Activated naive CD8-positive, alpha-beta T cell treated with anti-CD3 and anti-CD28 coated beads for 36 hours (primary cell): Measurements from ENCODE around the gene CD74. TPM values are rescaled to one million over a fixed set of nuclear protein-coding genes. Genes with fewer than 3 reads are reported as not detected.

ENCODE experiments used
- DNase-seq: peaks from one replicate; pipeline ENCODE4 v3.0.0; 2021
- H3K27ac Mint-ChIP-seq: one replicate; pipeline ENCODE4 v1.8.0; 2022; ENCODE audit warnings: mild to moderate bottlenecking, moderate library complexity, mixed read lengths
- H3K27me3 Mint-ChIP-seq: one replicate; pipeline ENCODE4 v1.8.0; 2022; ENCODE audit warnings: mild to moderate bottlenecking, mixed read lengths
- H3K36me3 Mint-ChIP-seq: one replicate; pipeline ENCODE4 v1.8.0; 2021; ENCODE audit warnings: mild to moderate bottlenecking, mixed read lengths
- H3K4me1 Mint-ChIP-seq: one replicate; pipeline ENCODE4 v1.8.0; 2021; ENCODE audit warnings: mixed read lengths
- H3K4me3 Mint-ChIP-seq: one replicate; pipeline ENCODE4 v1.8.0; 2022; ENCODE audit warnings: mild to moderate bottlenecking, moderate library complexity, mixed read lengths
- H3K9me3 Mint-ChIP-seq: one replicate; pipeline ENCODE4 v1.8.0; 2022; ENCODE audit warnings: mixed read lengths
- total RNA-seq, 2 experiments: library from RNA; stranded (reverse); gene quantifications; one replicate each; pipeline ENCODE4 v1.2.3, GENCODE V29; 2021

CD74 gene
- total RNA-seq, 2 experiments from 2014 or later, result 290 to 294 TPM

DNA sequence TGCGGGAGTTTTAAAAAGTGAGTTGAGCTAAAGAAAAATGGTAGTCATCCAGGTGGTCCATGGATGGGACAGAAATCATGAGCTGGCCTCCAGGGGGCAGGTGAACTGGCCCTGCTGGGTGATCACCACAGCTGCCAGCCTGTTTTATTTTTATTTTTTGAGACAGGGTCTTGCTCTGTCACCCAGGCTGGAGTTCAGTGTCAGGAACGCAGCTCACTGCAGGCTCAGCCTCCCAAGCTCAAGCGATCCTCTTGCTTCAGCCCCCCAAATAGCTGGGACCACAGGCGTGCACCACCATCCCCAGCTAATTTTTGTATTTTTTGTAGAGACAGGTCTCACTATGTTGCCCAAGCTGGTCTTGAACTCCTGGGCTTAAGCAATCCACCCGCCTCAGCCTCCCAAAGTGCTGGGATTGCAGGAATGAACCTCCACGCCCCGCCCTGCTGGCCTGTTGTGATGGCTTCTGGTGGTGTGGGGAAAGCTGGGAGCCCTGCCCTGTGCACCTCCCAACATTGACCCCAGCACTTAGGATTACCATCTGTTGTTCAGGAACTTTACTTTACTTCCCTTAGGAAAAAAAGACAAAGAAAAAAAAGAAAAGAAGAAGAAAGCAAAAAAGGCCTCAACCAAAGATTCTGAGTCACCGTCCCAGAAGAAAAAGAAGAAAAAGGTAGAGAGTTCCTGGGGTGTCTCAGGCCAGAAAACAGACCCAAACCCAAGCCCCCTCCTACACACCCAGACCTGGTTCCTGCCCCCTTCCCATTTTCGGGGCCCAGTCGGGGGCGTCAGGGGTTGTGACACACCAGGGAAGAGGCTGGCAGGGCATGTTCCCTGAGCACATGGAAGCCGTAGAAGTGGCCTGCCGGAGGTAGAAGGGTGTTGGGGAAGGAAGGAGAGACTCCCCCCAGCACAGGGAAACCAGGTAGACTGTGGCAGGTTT lies 14.7 kb downstream of the CD74 start:
- Mint-ChIP-seq H3K27ac (peak overlapping the region; percentile 75), H3K4me1 (peaks cover 8% of the 10 kb centered on the region), H3K4me3 (no peak overlapping the region), H3K9me3 (no peaks in the 10 kb centered on the region), H3K27me3 (no peaks in the 10 kb centered on the region), H3K36me3 (peaks cover 44% of the 10 kb centered on the region)
- no peak for DNase-seq

DNA sequence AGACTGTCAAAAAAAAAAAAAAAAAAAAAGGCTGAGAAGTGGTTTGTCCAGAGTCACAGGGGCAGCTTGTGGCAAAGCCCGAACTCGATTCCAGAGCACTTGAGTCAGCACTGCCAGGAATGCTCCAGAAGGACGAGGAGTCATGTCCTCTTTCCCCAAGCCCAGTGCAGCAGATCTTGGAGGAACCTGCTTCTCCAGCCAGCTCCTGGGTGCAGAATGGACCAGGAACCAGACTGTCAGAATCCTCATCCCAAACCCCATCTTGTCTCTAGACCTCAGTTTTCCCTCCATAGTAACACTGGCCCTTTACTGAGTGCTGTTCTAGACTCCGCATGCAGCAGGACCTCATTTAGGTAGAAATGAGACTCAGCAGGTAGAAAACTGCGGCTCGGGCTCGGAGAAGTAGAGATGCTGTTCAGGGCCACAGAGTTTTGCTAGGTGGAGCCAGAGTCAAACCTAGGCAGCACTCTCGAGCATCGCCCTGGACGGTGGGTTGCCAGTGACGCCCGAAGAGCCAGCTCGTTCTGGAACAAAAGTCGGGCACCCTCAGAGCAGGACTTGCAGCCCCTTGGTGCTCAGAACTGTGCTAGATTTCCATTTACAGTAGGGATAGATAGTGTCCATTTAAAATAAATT lies 15.4 kb downstream of the CD74 start:
- Mint-ChIP-seq H3K27ac (no peak overlapping the region), H3K36me3 (peaks cover 41% of the 10 kb centered on the region), H3K27me3 (no peaks in the 10 kb centered on the region), H3K9me3 (no peaks in the 10 kb centered on the region), H3K4me3 (no peak overlapping the region), H3K4me1 (peaks cover 8% of the 10 kb centered on the region)
- DNase-seq, result no peak

DNA sequence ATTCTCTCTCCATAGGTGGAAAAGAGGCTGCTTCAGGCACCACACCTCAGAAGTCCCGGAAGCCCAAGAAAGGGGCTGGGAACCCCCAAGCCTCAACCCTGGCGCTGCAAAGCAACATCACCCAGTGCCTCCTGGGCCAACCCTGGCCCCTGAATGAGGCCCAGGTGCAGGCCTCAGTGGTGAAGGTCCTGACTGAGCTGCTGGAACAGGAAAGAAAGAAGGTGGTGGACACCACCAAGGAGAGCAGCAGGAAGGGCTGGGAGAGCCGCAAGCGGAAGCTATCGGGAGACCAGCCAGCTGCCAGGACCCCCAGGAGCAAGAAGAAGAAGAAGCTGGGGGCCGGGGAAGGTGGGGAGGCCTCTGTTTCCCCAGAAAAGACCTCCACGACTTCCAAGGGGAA lies 16.4 kb downstream of the CD74 start:
- no peaks in the 10 kb centered on the region for H3K9me3 Mint-ChIP-seq

DNA sequence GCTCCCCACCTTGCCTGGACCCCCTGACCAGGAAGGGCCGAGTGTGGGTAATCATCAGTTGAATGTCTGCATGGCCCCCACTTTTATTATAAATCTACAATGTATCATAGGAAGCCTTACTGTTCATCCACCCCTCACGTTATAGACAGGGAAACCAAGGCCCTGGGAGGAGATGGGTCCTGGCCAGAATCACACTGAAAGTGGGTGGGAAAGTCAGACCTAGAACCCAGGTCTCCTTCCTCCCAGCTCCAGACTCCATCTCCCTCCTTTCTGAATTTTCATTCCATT lies 17.1 kb downstream of the CD74 start:
- H3K4me1 Mint-ChIP-seq, result peaks cover 5% of the 10 kb centered on the region
- H3K27ac Mint-ChIP-seq, result no peak overlapping the region
- peaks cover 33% of the 10 kb centered on the region for H3K36me3 Mint-ChIP-seq
- no peaks in the 10 kb centered on the region for H3K27me3 Mint-ChIP-seq
- H3K4me3 Mint-ChIP-seq, result no peak overlapping the region
- DNase-seq, result no peak
- no peaks in the 10 kb centered on the region for H3K9me3 Mint-ChIP-seq

More for the DNA sequence above, 16.4 kb downstream of the CD74 start:
- DNase-seq, result no peak
- Mint-ChIP-seq H3K27ac (peak overlapping the region; percentile 75), H3K27me3 (no peaks in the 10 kb centered on the region), H3K4me3 (no peak overlapping the region), H3K36me3 (peaks cover 37% of the 10 kb centered on the region), H3K4me1 (peaks cover 5% of the 10 kb centered on the region)

DNA sequence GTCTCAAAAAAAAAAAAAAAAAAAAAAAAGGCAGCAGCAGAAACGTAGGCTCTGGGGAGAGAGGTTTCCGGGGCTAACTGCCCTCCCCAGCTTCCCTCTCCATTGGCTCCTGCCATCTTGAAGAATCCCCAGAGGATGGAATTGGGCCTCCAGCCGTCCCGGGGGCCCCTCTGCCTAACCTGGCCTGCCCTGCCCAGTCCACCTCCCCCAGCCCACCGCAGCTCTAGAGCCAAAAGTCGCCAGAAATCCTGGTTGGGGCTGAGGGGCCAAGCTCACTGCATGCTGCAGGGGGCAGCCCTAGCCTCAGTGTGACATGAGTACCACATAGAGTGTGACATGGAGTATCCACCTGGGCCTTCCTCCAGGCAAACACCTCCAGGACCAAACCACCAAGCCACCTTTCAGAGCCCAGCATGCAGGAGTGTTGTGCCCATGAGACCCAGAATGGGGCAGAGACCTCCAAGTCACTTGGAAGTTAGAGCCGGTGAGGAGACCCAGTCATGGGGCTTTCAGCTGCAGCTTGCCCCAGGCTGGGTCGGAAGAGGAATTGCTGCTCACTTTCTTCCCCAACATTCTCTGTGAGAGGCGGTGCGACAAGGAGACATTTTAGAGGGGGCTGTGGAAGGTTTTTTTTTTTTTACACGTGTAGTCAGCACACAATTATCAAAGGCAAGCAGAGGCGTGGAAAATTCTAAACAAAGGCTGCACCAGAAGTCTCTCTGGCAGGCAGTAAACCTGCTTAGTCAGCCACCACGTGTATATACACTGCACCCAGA lies 17.6 kb downstream of the CD74 start:
- Mint-ChIP-seq H3K9me3 (no peaks in the 10 kb centered on the region), H3K27me3 (no peaks in the 10 kb centered on the region), H3K4me3 (no peak overlapping the region), H3K27ac (no peak overlapping the region), H3K36me3 (peaks cover 28% of the 10 kb centered on the region), H3K4me1 (peaks cover 5% of the 10 kb centered on the region)
- DNase-seq, result no peak

DNA sequence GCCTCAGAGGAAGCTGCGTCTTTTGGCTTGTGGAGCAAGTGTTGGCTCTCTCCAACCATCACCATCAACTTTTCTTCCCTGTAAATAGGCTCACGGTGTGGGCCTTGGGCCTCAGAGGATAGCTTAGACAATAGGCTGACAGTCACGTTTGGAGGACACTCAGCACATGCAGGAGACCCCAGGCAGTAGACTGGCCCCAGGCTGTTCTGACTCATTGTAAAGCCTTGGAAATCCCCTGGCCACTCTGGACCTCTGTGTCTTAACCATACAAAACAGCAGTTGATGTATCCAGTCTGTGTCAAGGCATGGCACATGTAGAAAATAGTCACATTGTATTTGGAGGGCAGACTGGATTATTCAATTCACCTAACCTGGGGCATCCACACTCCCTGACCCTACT lies 18.6 kb downstream of the CD74 start:
- Mint-ChIP-seq H3K27me3 (no peaks in the 10 kb centered on the region), H3K4me3 (no peak overlapping the region), H3K36me3 (peaks cover 24% of the 10 kb centered on the region), H3K27ac (peak overlapping the region; percentile 21), H3K9me3 (no peaks in the 10 kb centered on the region), H3K4me1 (peaks cover 4% of the 10 kb centered on the region)
- no peak for DNase-seq

DNA sequence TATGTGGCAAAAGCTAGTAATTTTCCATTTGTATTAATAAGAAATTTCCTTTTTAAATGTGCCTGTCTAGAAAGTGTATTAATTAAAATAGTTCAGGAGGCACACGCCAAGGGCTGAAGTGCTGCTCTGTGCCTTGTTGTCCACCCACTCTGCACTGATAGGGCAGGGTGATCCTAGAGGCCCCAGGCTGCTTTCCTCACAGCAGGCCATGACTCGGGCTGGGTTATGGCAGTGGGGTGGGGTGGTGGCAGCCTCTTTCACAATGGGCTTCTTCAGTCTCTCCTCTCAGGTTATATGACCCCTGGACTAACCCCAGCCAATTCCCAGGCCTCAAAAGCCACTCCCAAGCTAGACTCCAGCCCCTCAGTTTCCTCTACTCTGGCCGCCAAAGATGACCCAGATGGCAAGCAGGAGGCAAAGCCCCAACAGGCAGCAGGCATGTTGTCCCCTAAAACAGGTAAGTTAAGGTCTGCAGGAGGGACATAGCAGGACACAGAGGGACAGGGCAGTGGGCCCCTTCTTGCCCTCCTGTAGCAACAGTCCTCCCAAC lies 19.5 kb downstream of the CD74 start:
- H3K27ac Mint-ChIP-seq, result no peak overlapping the region
- H3K36me3 Mint-ChIP-seq, result peaks cover 18% of the 10 kb centered on the region
- no peaks in the 10 kb centered on the region for H3K9me3 Mint-ChIP-seq
- H3K4me3 Mint-ChIP-seq, result no peak overlapping the region
- no peak for DNase-seq
- H3K4me1 Mint-ChIP-seq, result no peaks in the 10 kb centered on the region
- no peaks in the 10 kb centered on the region for H3K27me3 Mint-ChIP-seq

DNA sequence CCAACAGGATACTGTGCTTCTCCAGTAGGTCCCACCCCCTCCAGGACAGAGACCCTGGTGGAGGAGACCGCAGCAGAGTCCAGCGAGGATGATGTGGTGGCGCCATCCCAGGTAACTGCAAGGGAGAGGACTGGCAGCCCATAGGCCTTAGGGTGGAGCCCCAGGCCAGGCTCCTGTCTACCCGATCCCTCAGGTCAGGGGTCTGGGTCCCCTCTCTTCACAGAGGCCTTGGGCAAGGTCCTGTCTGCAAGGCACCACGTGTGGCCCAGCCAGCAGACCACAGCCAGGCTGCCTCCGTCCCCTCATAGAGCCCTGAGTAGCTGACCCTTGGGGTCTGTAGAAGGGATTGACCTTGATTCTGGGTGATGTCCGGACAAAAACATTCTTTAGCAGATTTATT lies 20.0 kb downstream of the CD74 start:
- Mint-ChIP-seq H3K36me3 (peaks cover 18% of the 10 kb centered on the region), H3K27me3 (no peaks in the 10 kb centered on the region), H3K9me3 (no peaks in the 10 kb centered on the region), H3K4me3 (no peak overlapping the region), H3K4me1 (no peaks in the 10 kb centered on the region), H3K27ac (no peak overlapping the region)
- no peak for DNase-seq

DNA sequence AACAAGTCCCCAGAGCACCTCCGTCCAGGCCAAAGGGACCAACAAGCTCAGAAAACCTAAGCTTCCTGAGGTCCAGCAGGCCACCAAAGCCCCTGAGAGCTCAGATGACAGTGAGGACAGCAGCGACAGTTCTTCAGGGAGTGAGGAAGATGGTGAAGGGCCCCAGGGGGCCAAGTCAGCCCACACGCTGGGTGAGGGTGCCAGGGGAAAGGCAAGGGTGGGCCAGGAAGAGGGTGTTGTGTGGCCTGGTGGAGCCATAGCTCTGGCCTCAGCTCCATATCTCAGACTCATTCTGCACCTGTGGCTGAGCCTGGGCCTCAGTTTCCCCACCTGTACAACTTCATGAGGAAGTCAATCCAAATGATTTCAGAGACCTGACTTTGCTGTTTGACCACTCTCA lies 20.7 kb downstream of the CD74 start:
- Mint-ChIP-seq H3K36me3 (peaks cover 15% of the 10 kb centered on the region), H3K27me3 (no peaks in the 10 kb centered on the region), H3K9me3 (no peaks in the 10 kb centered on the region), H3K4me1 (no peaks in the 10 kb centered on the region), H3K27ac (peak overlapping the region; percentile 54), H3K4me3 (no peak overlapping the region)
- DNase-seq, result no peak

DNA sequence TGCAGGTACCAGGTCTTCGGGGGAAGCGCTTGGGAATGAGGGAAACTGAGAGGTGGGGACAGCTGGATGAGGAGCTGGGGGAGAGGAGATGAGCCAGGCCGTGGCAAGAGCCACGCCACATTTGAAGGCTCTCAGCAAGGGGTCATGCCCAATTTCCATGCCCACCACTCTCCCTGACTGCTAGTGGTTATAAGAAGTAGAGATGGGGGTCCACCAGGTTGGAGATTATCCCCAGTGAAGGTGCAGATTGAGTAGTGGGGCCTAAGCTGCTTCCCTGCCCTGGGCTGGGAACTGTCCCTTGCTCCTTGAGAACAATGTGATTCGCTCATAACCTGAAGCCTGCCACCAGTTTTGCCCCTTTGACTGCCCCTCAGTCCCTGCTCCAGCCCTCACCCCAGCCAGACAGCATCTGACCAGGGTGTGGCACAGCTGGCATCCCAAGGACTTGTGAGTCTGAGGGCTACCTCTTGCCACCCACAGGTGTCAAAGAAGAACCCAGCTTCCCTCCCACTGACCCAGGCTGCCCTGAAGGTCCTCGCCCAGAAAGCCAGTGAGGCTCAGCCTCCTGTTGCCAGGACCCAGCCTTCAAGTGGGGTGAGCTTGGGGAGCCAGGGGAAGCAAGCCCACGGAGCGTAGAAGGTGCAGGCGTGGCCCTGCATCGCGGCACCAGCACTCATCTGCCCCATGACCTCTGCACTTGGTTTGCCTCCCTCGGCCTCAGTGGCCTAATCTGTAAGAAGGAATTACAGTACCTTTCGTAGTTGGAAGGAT lies 21.5 kb downstream of the CD74 start:
- H3K27ac Mint-ChIP-seq, result no peak overlapping the region
- H3K36me3 Mint-ChIP-seq, result peaks cover 11% of the 10 kb centered on the region
- H3K9me3 Mint-ChIP-seq, result no peaks in the 10 kb centered on the region
- no peaks in the 10 kb centered on the region for H3K4me1 Mint-ChIP-seq
- no peak overlapping the region for H3K4me3 Mint-ChIP-seq
- no peaks in the 10 kb centered on the region for H3K27me3 Mint-ChIP-seq
- no peak for DNase-seq

DNA sequence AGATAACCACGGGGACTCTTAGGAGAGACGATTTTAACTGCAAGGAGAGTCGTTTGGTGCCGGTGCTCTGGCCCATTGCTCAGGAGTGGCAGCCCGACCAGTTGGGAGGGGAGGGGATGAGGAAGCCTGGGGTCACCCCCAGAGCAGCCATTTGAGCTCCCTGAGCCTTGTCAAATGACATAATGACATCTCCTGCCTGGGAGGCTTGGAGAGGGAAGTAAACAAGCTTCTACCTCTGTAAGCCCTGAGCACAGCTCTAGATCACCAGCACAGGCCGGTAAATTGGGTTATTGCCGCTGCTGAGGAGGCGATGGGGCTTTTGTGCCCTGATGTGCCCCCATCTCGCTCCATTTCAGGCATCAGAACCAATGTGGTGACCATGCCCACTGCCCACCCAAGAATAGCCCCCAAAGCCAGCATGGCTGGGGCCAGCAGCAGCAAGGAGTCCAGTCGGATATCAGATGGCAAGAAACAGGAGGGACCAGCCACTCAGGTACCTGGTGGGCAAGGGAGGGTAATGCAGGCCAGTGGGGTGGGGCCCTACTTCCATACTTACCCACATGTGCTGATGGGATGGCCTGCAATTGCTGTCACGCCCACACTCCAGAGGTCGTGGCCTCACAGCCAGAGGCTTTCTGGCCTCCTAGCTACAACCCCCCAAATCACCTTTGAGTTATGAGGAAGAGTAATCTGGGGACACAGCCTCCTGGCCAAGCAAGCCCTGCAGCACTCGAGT lies 23.0 kb downstream of the CD74 start:
- no peak for DNase-seq
- Mint-ChIP-seq H3K27me3 (no peaks in the 10 kb centered on the region), H3K9me3 (no peaks in the 10 kb centered on the region), H3K4me1 (no peaks in the 10 kb centered on the region), H3K27ac (no peak overlapping the region), H3K36me3 (peaks cover 5% of the 10 kb centered on the region), H3K4me3 (no peak overlapping the region)

DNA sequence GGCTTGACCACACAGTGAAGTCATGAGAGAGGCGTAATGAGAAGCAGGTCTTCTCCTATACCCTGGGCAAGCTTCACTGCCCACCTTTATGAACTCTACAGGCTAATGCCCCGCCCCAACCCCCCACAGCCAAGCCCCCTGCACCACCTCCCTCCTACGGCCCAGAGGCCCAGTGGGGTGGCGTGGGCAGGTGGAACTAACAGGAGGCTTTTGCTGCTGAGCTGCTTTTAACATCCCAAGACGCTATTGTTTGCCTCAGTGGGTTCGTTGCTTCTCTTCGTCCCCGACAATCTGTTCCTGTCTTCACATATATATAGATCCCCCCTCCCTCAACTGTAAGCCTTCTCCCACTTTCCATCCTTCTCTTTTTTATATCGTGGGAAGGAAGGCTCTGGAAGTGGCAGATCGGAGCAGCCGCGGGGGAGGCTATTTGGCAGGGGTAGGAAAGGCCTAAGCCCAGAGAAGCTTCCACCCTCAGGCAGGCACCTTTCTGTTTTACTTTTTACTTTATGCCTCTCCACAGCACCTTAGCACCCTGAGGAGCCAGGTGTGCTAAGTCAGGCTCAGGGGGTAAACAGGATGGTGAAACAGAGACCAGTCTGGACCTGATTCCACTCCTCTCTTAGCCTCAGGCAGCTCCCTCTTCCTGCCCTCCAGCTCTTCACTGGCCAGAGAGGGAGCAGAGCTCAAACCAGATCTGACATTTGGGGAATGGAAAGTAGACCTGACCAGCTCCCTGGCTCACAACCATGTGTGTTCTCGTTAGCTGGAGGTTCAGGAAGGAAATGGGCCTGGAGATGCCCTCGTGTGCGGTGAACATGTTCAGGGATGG lies 26.5 kb downstream of the CD74 start:
- Mint-ChIP-seq H3K4me1 (no peaks in the 10 kb centered on the region), H3K36me3 (peaks cover 3% of the 10 kb centered on the region), H3K9me3 (no peaks in the 10 kb centered on the region), H3K4me3 (no peak overlapping the region), H3K27me3 (no peaks in the 10 kb centered on the region), H3K27ac (peak overlapping the region; percentile 45)
- DNase-seq, result no peak

DNA sequence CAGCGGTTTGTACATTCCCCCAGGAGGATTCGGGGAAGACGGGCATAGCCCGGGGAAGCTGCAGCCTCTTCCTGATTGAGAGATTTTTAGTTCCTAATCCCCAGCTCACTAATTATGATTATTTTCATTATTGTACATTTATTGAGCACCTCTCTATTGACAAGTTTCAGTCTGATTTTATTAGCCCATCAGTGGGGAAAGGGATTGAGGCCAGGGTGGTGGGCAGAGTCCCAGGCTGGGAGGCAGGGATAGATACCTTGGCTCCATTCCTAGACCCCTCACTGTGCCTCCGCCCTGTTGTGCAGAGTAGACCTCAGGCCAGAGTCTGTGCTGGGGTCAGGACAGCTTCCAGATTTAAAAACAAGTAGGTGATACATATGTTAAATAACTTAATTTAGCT lies 28.0 kb downstream of the CD74 start:
- no peak overlapping the region for H3K4me3 Mint-ChIP-seq
- no peak for DNase-seq
- no peak overlapping the region for H3K27ac Mint-ChIP-seq
- H3K4me1 Mint-ChIP-seq, result no peaks in the 10 kb centered on the region
- H3K36me3 Mint-ChIP-seq, result peaks cover 4% of the 10 kb centered on the region
- no peaks in the 10 kb centered on the region for H3K9me3 Mint-ChIP-seq
- H3K27me3 Mint-ChIP-seq, result no peaks in the 10 kb centered on the region
